HepG2 (cell line): ENCODE data around the gene ZC3H4. TPM values are rescaled to one million over a fixed set of nuclear protein-coding genes. Genes with fewer than 3 reads are reported as not detected.

Experiments
- ATAC-seq: fragments of 200-7000 bp; cut with Tn5 transposase; 3 replicates; pipeline ENCODE4 v1.9.1; 2020; ENCODE audit warnings: mild to moderate bottlenecking, moderate library complexity
- BruUV-seq: library from RNA; stranded (reverse); fragments of 400-500 nt; replicated peaks from 2 replicates; lab custom pipeline; 2021; lab: Mats Ljungman, UMichigan
- CTCF ChIA-PET: fragments of 300-600 bp; formaldehyde crosslinking; extraction: SDS; loops from one replicate; lab custom pipeline; 2021; ENCODE audit warnings: low total read pairs, inconsistent platforms, low intra/inter-chr PET ratio; lab: Yijun Ruan, JAX
- POLR2A ChIA-PET: fragments of 350-600 bp; sonication (Branson Sonifier 250); formaldehyde crosslinking; loops from one replicate; lab custom pipeline; 2020; ENCODE audit warnings: antibody characterized with exemption, inconsistent platforms; lab: Yijun Ruan, JAX
- DNase-seq: peaks from one replicate; pipeline ENCODE4 v3.0.0-alpha.2; 2015; ENCODE audit warnings: low spot score
- FAIRE-seq: peaks from 3 replicates; lab custom pipeline; 2011; peaks lifted over from hg19 to GRCh38; lab: Jason Lieb, UNC
- H2AFZ ChIP-seq: one replicate; pipeline ENCODE4 v1.6.1; 2011; ENCODE audit warnings: low read length, inconsistent platforms
- H3K27ac ChIP-seq: fragments of 300-600 bp; 3 replicates; pipeline ENCODE4 v1.8.0; 2011; ENCODE audit warnings: mixed run types, mild to moderate bottlenecking, mixed read lengths, low read length, inconsistent platforms; ENCODE audit not compliant: insufficient read depth; ENCODE audit errors: extremely low read length
- H3K27me3 ChIP-seq, 2 experiments: fragments of 200-600 bp in 1 of 2; 2 replicates in 1 of 2; 3 replicates in 1 of 2; pipeline versions ENCODE4 v1.6.0 to v1.8.0; 2011; ENCODE audit warnings: low read length in 2 of 2, mild to moderate bottlenecking in 2 of 2, moderate library complexity in 2 of 2, inconsistent platforms in 1 of 2; ENCODE audit not compliant: insufficient read depth in 2 of 2, control insufficient read depth in 1 of 2
- H3K36me3 ChIP-seq, 2 experiments: fragments of 200-600 bp in 1 of 2; replicated peaks in 1 of 2; 2 replicates in 1 of 2; 3 replicates in 1 of 2; pipeline versions ENCODE4 v1.5.1 to v1.8.0; 2011; ENCODE audit warnings: low read length in 2 of 2, inconsistent platforms in 1 of 2; ENCODE audit not compliant: insufficient read depth in 2 of 2, control insufficient read depth in 1 of 2
- H3K4me1 ChIP-seq: 2 replicates; pipeline ENCODE4 v1.5.1; 2012; ENCODE audit warnings: low read length, inconsistent platforms; ENCODE audit not compliant: insufficient read depth
- H3K4me2 ChIP-seq: 2 replicates; pipeline ENCODE4 v1.6.0; 2011; ENCODE audit warnings: low read depth, low read length, inconsistent platforms
- H3K4me3 ChIP-seq, 3 experiments: fragments of 200-600 bp in 1 of 3; sonication (generic), shearing (Covaris generic) in 1 of 3; replicated peaks in 1 of 3; 2 replicates each; pipeline ENCODE4 v1.5.1; 2011 to 2016; ENCODE audit warnings: low read length in 3 of 3, inconsistent platforms in 2 of 3, low read depth in 2 of 3, mild to moderate bottlenecking in 2 of 3, control low read depth in 1 of 3, mixed read lengths in 1 of 3; ENCODE audit not compliant: insufficient read depth in 1 of 3
- H3K79me2 ChIP-seq: one replicate; pipeline ENCODE4 v1.6.1; 2011; ENCODE audit warnings: low read length, inconsistent platforms; ENCODE audit not compliant: insufficient read depth
- H3K9ac ChIP-seq: 2 replicates; pipeline ENCODE4 v1.6.0; 2011; ENCODE audit warnings: mild to moderate bottlenecking, low read depth, low read length, inconsistent platforms; ENCODE audit not compliant: insufficient read depth
- H3K9me3 ChIP-seq: 2 replicates; pipeline ENCODE4 v1.5.1; 2012; ENCODE audit warnings: mild to moderate bottlenecking, low read length
- H4K20me1 ChIP-seq: 2 replicates; pipeline ENCODE4 v1.6.0; 2011; ENCODE audit warnings: inconsistent platforms, mild to moderate bottlenecking, low read length, moderate library complexity; ENCODE audit not compliant: insufficient read depth
- MAFF ChIP-seq: IDR thresholded peaks from 2 replicates; pipeline ENCODE4 v1.6.1; 2011; ENCODE audit warnings: low read depth, low read length, improper control_type of control experiment
- MAFK ChIP-seq, 2 experiments: IDR thresholded peaks in 1 of 2; conservative IDR thresholded peaks in 1 of 2; 2 replicates each; pipeline ENCODE4 v1.6.1; 2011; ENCODE audit warnings: improper control_type of control experiment in 2 of 2, low read length in 2 of 2
- NR2C2 ChIP-seq: sonication (generic); formaldehyde crosslinking; IDR thresholded peaks from 2 replicates; pipeline ENCODE4 v1.4.0; 2020; ENCODE audit warnings: missing genetic modification reagents, mild to moderate bottlenecking, moderate library complexity, borderline replicate concordance
- WIZ ChIP-seq: sonication (generic); formaldehyde crosslinking; IDR thresholded peaks from 2 replicates; pipeline ENCODE4 v1.5.1; 2020; ENCODE audit warnings: mild to moderate bottlenecking, missing genetic modification reagents
- YEATS2 ChIP-seq: sonication (generic); formaldehyde crosslinking; IDR thresholded peaks from 2 replicates; pipeline ENCODE4 v1.4.0; 2020; ENCODE audit warnings: missing genetic modification reagents, borderline replicate concordance
- ZMAT3 ChIP-seq: sonication (generic); formaldehyde crosslinking; conservative IDR thresholded peaks from 2 replicates; pipeline ENCODE4 v1.7.0; 2021; ENCODE audit warnings: missing genetic modification reagents
- ZNF382 ChIP-seq: sonication (generic); formaldehyde crosslinking; IDR thresholded peaks from 2 replicates; pipeline ENCODE4 v1.5.0; 2020; ENCODE audit warnings: missing genetic modification reagents, mild to moderate bottlenecking, borderline replicate concordance
- ZNF547 ChIP-seq: sonication (generic); formaldehyde crosslinking; IDR thresholded peaks from 2 replicates; pipeline ENCODE4 v1.5.1; 2020; ENCODE audit warnings: mild to moderate bottlenecking, missing genetic modification reagents
- ZNF7 ChIP-seq: IDR thresholded peaks from 2 replicates; pipeline ENCODE4 v1.6.1; 2016; ENCODE audit warnings: missing biosample characterization, missing genetic modification reagents
- WGBS: methylation state at CpG from one replicate; pipeline ENCODE4 v1.1.6; 2017; ENCODE audit warnings: low lambda C conversion rate; 5-methylcytosine and 5-hydroxymethylcytosine counted together
- in situ Hi-C: cut with HindIII; loops from 2 replicates; pipeline ENCODE4 v1.10.0; 2017; ENCODE audit warnings: low pct_unique_long_range_greater_than_20kb; ENCODE audit not compliant: extremely low pct_ligation_motif_present
- intact Hi-C: fragments of 100-400 bp; cut with micrococcal nuclease; formaldehyde crosslinking; loops from one replicate; pipeline ENCODE4 v1.10.0; 2022; ENCODE audit not compliant: unreplicated experiment
- polyA plus RNA-seq, 8 experiments: library from polyadenylated mRNA; depleted of rRNA in 3 of 8; stranded (reverse) in 7 of 8; unstranded in 1 of 8; fragments of >200 nt; fragmentation: Illumina TruSeq in 4 of 8; extraction: Trizol in 4 of 8; gene quantifications; 2 replicates each; pipeline versions ENCODE4 v1.2.1 to v1.2.3, GENCODE V29; 2011 to 2016; ENCODE audit warnings: low read depth in 4 of 8, missing spikeins in 1 of 8, mixed read lengths in 1 of 8; ENCODE audit not compliant: insufficient read depth in 1 of 8
- total RNA-seq, 5 experiments: library from RNA; depleted of rRNA; stranded (reverse); fragments of >200 nt; fragmentation: Illumina TruSeq; extraction: Trizol; gene quantifications; 2 replicates each; pipeline ENCODE4 v1.2.3, GENCODE V29; 2016; ENCODE audit warnings: low read depth in 1 of 5

ZC3H4 gene
- total and polyA plus RNA-seq, 2 of the 13 experiments (the other 11 are each of a cell fraction or from before 2014, with no cell fraction given) = 1.8 to 10.7 TPM

- FAIRE-seq (no peak), DNase-seq (no peak), ATAC-seq (no peak)
- H3K4me1 ChIP-seq = 0 out of 2 replicates have a peak, but pooled peaks cover 7% of the 10 kb centered on the region
- ChIA-PET CTCF (no interaction called here), POLR2A (no interaction called here)
- no peak overlapping the region for H3K4me3 ChIP-seq
- in situ Hi-C loops = no loop called here
- no peak overlapping the region for H3K4me2 ChIP-seq
- no peaks in the 10 kb centered on the region; the same call in 1 of the 2 replicates for H4K20me1 ChIP-seq
- over 99% methylated on average over 3 of the region's 3 CpGs for WGBS
- BruUV-seq = no TSS peak
- H3K27ac ChIP-seq = no peak overlapping the region
- no peaks in the 10 kb centered on the region for H3K9me3 ChIP-seq
- H3K9ac ChIP-seq = no peak overlapping the region
- no peak overlapping the region for H2AFZ ChIP-seq
- peaks cover 20 to 53% of the 10 kb centered on the region in 2 experiments for H3K36me3 ChIP-seq
- H3K27me3 ChIP-seq = no peaks in the 10 kb centered on the region
- intact Hi-C loops = no loop called here
- H3K79me2 ChIP-seq = peaks cover 2% of the 10 kb centered on the region
- TF ChIP-seq MAFF (peak; percentile 86), MAFK (conservative IDR thresholded peaks at IDR 0.05 in 1 of 2, IDR thresholded peaks at IDR 0.05 in 1 of 2; ENCODE audit: low read length in 2 of 2) (peak; percentile 85 to 91), ZNF382 (CRISPR knock-in tag) (no peak), ZNF7 (no peak), YEATS2 (CRISPR knock-in tag) (no peak)
These were observed 48.4 kb upstream of the ZC3H4 start for GRCh38 chr19:47161876-47162489.

GRCh38 chr19:47158879-47159503, 45.4 kb upstream of the ZC3H4 start:
- Histone ChIP-seq H3K4me2 (no peak overlapping the region), H3K27me3 (no peaks in the 10 kb centered on the region), H3K79me2 (peaks cover 2% of the 10 kb centered on the region), H4K20me1 (no peaks in the 10 kb centered on the region; the same call in 1 of the 2 replicates), H3K9ac (no peak overlapping the region), H2AFZ (no peak overlapping the region), H3K36me3 (peaks cover 24 to 63% of the 10 kb centered on the region in 2 experiments), H3K27ac (no peak overlapping the region), H3K4me1 (0 out of 2 replicates have a peak, but pooled peaks cover 7% of the 10 kb centered on the region), H3K9me3 (no peaks in the 10 kb centered on the region), H3K4me3 (no peak overlapping the region)
- ChIA-PET POLR2A (no interaction called here), CTCF (no interaction called here)
- DNase-seq (no peak), FAIRE-seq (no peak), ATAC-seq (no peak)
- intact Hi-C loops = no loop called here
- WGBS = 98% methylated on average over 7 of the region's 7 CpGs
- no peak for TF ChIP-seq ZNF547 (CRISPR knock-in tag)
- TF ChIP-seq ZMAT3 (CRISPR knock-in tag) = no peak
- no peak for TF ChIP-seq NR2C2
- no peak for TF ChIP-seq WIZ (CRISPR knock-in tag)
- no TSS peak for BruUV-seq
- in situ Hi-C loops = no loop called here
